NCI-H526 treated with DMSO at 0.1 percent for 48 hours (cell line): ENCODE measurements around the gene SLC35B1.

ENCODE experiments used
- DNase-seq: peaks from one replicate; lab custom pipeline; 2025; lab: John Stamatoyannopoulos, UW

SLC35B1 gene

GRCh38 chr17:49670641-49671040 lies 37.1 kb downstream of the SLC35B1 start:
- DNase-seq: no peak

- no peak for DNase-seq
These were observed 37.8 kb downstream of the SLC35B1 start for GRCh38 chr17:49670002-49670401.

GRCh38 chr17:49667854-49668253 lies 39.9 kb downstream of the SLC35B1 start:
- DNase-seq: no peak

- no peak for DNase-seq
These were observed 43.0 kb downstream of the SLC35B1 start for GRCh38 chr17:49664706-49665211.

- no peak for DNase-seq
These were observed 47.9 kb downstream of the SLC35B1 start for GRCh38 chr17:49659661-49660382.

- no peak for DNase-seq
These were observed 51.5 kb downstream of the SLC35B1 start for GRCh38 chr17:49656247-49656646.
